GM12873 (cell line): ENCODE results near the gene INVS.
A peak's percentile ranks its signal among the peaks of the same experiment; 100 is the strongest.

ENCODE experiments used
- CTCF ChIP-seq: IDR thresholded peaks from 2 replicates; pipeline ENCODE4 v1.5.1; 2012; ENCODE audit warnings: low read depth, mild to moderate bottlenecking, moderate library complexity, low read length, control low read depth; ENCODE audit not compliant: insufficient read depth; ENCODE audit errors: missing control alignments

Gene INVS

GRCh38 chr9:100217536-100217935, 118.5 kb downstream of the INVS start:
- TF ChIP-seq CTCF = no peak

GRCh38 chr9:100219347-100219746, 120.3 kb downstream of the INVS start:
- TF ChIP-seq CTCF = no peak

GRCh38 chr9:100220936-100221335, 121.9 kb downstream of the INVS start:
- no peak for TF ChIP-seq CTCF

DNA sequence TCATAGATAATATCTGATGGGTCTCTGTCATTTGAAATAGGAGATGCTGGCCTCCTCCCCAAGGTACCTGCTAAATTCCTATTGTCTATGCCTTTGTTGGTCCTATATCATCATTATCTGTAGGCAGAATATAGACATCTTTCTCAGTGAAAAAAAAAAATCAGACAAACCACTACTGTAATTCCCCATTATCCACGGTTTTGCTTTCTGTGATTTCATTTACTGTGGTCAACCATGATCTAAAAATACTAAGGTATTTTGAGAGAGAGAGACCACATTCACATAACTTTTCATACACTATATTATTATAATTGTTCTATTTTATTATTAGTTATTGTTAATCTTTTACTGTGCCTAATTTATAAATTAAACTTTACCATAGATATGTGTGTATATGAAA, 122.5 kb downstream of the INVS start:
- TF ChIP-seq CTCF = no peak

GRCh38 chr9:100222674-100223073, 123.6 kb downstream of the INVS start:
- TF ChIP-seq CTCF = peak; percentile 20

DNA sequence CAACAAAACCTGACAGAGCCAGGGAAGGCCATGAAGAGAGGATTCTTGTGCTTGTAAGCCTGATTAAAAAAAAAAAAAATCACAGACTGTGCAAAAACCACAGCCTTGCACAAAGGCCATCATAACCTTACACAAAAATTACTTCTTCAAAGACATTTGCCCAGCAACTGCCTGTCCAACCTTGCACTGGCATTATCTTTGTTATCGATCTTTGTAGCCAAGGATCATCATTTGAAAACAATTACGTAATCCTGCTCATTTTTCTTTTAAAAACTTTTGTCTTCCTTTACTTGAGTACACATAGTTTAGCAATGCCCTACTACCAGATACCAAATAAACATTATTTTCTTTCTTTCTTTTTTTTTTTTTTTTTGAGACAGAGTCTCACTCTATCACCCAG, 128.6 kb downstream of the INVS start:
- no peak for TF ChIP-seq CTCF

GRCh38 chr9:100228352-100228869, 129.4 kb downstream of the INVS start:
- TF ChIP-seq CTCF = no peak

DNA sequence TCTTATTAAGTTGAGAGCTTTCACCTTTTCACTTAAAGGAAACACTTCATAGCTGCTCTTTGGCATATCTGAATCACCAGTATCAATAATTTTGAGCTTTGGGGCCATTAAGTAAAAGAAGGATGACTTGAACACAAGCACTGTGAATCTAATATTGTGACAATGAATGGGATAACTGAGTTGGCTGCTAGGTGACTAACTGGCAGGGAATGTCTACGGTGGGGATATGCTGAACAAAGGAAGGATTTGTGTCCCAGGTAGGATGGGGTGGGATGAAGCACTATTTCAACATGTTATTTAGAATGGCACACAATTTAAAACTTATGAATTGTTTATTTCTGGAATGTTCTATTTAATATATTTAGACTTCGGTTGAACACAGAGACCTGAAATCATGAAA, 130.1 kb downstream of the INVS start:
- no peak for TF ChIP-seq CTCF
